ENCODE measurements around the gene SPDYE4.

Gene SPDYE4

GRCh38 chr17:8734876-8735275, 23.5 kb downstream of the SPDYE4 start:
- no peak for TF ChIP-seq GABPA (IDR thresholded peaks at IDR 0.05; ENCODE audit: low read depth)
- TF ChIP-seq POLR2AphosphoS5 (IDR thresholded peaks at IDR 0.05; ENCODE audit: low read depth) = no peak
- no peak for TF ChIP-seq REST (IDR thresholded peaks at IDR 0.05; ENCODE audit: insufficient replicate concordance, low read depth)
- TF ChIP-seq CTCF (IDR thresholded peaks at IDR 0.05; ENCODE audit: insufficient read depth, low read length) = no peak
- TF ChIP-seq SPI1 (IDR thresholded peaks at IDR 0.05; ENCODE audit: borderline replicate concordance, low read depth) = no peak
- Histone ChIP-seq H3K27ac (replicated peaks) (no peak overlapping the region), H3K4me3 (replicated peaks; ENCODE audit: insufficient read depth, low read length) (no peak overlapping the region), H3K27me3 (ENCODE audit: insufficient read depth, poor library complexity, severe bottlenecking) (no peaks in the 10 kb centered on the region)
- DNase-seq (ENCODE audit: low read depth in 1 of 2, low spot score in 1 of 2) = no peak

- Histone ChIP-seq H3K27ac (replicated peaks) (no peak overlapping the region), H3K27me3 (ENCODE audit: insufficient read depth, poor library complexity, severe bottlenecking) (no peaks in the 10 kb centered on the region), H3K4me3 (replicated peaks; ENCODE audit: insufficient read depth, low read length) (no peak overlapping the region)
- DNase-seq (ENCODE audit: low read depth in 1 of 2, low spot score in 1 of 2) = no peak
- TF ChIP-seq SPI1 (IDR thresholded peaks at IDR 0.05; ENCODE audit: borderline replicate concordance, low read depth) = no peak
- TF ChIP-seq REST (IDR thresholded peaks at IDR 0.05; ENCODE audit: insufficient replicate concordance, low read depth) = no peak
- no peak for TF ChIP-seq GABPA (IDR thresholded peaks at IDR 0.05; ENCODE audit: low read depth)
- TF ChIP-seq POLR2AphosphoS5 (IDR thresholded peaks at IDR 0.05; ENCODE audit: low read depth) = no peak
These were observed 25.8 kb downstream of the SPDYE4 start for GRCh38 chr17:8732406-8733085.

- H3K4me3 ChIP-seq (replicated peaks; ENCODE audit: insufficient read depth, low read length) = no peak overlapping the region
- no peak for DNase-seq (ENCODE audit: low read depth in 1 of 2, low spot score in 1 of 2)
- H3K27ac ChIP-seq (replicated peaks) = no peak overlapping the region
- no peaks in the 10 kb centered on the region for H3K27me3 ChIP-seq (ENCODE audit: insufficient read depth, poor library complexity, severe bottlenecking)
- TF ChIP-seq POLR2AphosphoS5 (IDR thresholded peaks at IDR 0.05; ENCODE audit: low read depth) (no peak), REST (IDR thresholded peaks at IDR 0.05; ENCODE audit: insufficient replicate concordance, low read depth) (no peak), CTCF (IDR thresholded peaks at IDR 0.05; ENCODE audit: insufficient read depth, low read length) (no peak), SPI1 (IDR thresholded peaks at IDR 0.05; ENCODE audit: borderline replicate concordance, low read depth) (no peak), GABPA (IDR thresholded peaks at IDR 0.05; ENCODE audit: low read depth) (no peak)
These were observed 28.5 kb downstream of the SPDYE4 start for GRCh38 chr17:8729860-8730259.

All from HL-60 (cell line).